NOMO-1 treated with dmso at 0.1 percent for 144 hours (cell line): Measurements from ENCODE around the gene PLCG1.
"Not testable (repeated sequence)": the region's sequence is repeated elsewhere in the genome, so short reads cannot be mapped to it uniquely, and the experiment has no call there.

Source experiments
- DNase-seq: peaks from one replicate; lab custom pipeline; 2025; ENCODE audit not compliant: unreplicated experiment; lab: John Stamatoyannopoulos, UW

PLCG1 gene

DNA sequence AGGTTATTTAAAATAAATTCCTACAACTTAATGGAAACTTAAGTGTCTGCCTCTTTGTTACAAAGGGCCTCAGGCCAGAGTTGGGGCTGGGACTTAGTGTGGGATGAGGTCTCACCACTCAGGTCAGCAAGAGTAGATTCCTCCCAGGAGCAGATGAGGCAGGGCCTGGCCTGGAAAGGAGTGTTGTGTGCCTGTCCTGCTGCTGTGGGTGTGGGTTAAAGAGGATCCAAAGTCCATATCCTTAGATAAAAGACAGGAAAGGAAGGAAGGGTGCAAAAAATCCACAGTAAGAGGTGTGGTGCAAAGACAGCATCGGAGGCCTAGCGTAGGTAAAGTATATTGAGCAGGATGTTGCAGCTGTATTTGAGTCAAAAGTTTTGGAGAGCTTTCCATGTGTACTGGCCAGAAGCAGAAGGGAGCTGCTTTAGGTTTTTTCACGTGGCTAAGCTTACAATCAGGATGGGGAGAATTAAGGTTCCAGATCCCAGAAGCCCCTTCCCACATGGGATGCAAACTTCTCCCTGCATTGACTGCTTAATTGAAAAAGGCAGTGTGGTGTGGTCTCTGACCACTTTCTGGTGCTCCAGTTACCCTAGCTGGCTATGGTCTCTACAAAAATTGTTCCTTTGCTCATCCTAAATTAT is 12.8 kb upstream of the PLCG1 start:
- DNase-seq: no peak

DNA sequence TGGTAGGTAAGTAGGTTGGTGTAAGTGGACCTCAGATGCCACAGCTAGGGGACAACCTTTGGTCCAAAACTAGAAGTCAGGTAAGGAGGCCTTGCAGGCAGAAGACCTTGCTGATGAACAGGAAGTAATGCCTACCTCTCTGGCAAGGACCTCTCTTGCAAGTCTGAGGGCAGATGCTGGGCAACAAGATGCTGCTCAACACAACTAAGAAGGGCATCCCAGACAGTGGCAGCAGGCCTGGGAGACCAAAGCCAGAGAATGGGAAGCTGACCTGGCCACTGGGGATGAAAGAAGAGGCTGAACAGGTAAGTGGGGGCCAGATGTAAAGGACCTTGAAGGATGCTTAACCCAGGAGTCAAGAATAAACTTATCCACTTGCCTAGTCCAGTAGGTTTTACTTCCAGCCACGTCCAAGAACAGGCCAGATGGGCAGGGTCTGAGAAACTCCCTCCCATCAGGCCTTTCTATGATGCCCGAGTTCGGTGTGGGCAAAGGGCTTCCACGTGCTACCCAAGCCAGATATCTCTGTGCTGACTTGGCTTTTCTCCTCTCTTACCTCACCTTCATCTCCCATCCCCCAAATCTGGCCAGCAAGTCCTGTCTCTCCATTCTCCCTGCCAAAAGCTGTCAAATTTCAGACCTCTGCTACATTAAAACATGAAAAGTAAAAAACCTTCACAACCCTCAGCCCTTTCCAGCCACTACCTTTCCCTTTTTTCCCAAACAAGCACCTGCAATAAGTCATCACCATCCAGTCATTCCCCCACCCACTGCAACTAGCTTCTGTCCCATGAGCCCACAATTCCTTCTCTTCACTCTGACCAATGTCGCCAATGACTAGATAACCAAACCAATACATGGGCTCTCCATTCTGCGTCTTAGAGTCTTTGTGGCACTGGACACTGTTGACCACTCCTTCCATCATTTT is 11.5 kb upstream of the PLCG1 start:
- no peak for DNase-seq

DNA sequence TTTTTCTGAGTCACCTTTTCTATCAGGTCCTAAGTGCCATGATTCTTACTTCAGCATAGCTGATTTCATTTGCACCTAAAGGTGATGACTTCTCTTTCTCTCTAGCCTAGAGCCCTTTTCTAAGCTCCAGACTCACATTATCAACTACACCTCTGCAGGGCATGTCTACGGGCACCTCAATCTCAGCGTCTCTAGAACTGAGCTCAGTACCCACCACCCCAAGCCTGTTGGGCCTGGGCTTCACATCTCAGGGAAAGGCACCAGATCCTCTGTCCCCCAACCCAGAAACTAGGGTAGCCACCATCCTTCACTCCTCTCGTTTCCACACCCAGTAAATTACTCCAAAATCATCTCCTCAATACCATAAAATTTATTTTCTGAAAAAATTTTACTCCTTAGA is 10.6 kb upstream of the PLCG1 start:
- DNase-seq: no peak

DNA sequence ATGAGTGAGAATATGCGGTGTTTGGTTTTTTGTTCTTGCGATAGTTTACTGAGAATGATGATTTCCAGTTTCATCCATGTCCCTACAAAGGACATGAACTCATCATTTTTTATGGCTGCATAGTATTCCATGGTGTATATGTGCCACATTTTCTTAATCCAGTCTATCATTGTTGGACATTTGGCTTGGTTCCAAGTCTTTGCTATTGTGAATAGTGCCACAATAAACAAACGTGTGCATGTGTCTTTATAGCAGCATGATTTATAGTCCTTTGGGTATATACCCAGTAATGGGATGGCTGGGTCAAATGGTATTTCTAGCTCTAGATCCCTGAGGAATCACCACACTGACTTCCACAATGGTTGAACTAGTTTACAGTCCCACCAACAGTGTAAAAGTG is 9.0 kb upstream of the PLCG1 start:
- DNase-seq: not testable (repeated sequence)

DNA sequence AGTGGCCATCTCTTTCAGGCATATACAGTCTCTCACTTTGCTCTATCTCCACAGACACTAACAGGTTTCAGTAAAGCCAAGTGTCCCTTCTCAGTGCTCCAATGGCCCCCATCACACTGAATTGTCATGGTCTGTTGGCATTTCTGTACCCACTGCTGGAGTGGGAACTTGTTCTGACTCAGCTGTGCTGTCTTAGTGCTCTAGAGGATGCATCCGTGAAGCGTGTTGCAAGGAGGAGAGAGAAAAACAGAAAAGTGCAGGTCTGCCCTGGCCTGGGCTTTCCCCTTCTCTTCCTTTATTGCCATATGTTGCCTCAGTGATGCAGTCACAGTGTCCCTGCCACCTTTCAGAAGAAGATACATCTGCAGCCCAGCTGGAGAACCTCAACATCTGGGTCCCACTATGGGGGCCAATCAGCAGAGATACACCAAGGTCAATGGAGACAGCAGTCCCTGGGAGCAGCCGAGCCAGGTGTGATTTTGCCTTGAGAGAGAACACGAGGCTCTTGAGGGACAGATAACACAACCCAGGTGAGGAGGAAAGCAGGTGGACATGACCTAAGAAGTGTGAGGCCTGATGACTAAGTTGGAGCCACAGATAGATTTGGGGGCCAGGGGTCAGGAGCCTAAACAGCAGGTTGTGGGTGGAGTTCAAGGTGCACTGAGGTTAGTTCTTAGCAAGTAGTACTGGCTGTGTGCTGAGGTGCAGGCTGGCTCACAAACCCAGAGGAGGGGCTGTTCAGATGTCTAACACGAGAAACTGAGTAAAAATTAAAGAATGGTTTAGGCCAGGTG is 5.6 kb upstream of the PLCG1 start:
- DNase-seq: no peak

DNA sequence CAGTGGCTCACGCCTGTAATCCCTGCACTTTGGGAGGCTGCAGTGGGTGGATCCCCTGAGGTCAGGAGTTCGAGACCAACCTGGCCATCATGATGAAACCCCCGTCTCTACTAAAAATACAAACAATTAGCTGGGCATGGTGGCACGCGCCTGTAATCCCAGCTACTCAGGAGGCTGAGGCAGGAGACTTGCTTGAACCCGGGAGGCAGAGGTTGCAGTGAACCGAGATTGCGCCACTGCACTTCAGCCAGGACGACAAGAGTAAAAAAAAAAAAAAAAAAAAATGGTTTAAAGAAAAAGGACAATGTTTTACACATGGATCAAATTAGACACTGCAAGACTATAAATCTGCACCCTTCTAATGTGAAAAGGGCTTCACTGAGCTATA is 5.0 kb upstream of the PLCG1 start:
- not testable (repeated sequence) for DNase-seq

DNA sequence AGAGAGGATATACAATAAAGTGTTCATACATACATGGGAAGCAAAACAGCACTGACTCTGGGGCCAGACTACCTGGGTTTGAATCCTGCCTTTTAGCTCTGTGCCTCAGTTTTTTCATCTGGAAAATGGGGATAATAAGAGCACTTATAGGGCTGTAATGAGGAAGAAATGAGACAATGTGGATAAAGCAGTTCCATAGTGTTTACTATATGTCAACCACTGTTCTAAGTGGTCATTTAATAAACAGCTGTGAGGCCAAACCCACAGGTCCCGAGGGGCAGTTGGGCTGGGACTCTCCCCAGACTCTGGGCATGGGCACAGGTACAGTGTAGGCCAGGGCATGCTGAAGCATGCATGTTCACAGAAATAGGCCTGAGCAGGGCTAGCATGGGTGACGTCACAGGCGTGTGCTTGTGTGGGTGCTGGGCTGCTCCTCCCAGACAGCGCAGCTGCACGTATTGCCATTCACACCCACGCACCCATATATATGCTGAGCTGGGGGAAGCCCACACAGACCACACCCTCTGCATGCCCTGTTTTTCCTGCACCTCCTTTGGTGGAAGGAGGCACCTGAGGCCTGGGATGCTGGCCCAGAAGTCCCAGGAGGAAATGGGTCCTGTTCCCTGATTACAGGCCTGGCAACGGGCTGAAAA is 3.5 kb upstream of the PLCG1 start:
- DNase-seq: no peak

DNA sequence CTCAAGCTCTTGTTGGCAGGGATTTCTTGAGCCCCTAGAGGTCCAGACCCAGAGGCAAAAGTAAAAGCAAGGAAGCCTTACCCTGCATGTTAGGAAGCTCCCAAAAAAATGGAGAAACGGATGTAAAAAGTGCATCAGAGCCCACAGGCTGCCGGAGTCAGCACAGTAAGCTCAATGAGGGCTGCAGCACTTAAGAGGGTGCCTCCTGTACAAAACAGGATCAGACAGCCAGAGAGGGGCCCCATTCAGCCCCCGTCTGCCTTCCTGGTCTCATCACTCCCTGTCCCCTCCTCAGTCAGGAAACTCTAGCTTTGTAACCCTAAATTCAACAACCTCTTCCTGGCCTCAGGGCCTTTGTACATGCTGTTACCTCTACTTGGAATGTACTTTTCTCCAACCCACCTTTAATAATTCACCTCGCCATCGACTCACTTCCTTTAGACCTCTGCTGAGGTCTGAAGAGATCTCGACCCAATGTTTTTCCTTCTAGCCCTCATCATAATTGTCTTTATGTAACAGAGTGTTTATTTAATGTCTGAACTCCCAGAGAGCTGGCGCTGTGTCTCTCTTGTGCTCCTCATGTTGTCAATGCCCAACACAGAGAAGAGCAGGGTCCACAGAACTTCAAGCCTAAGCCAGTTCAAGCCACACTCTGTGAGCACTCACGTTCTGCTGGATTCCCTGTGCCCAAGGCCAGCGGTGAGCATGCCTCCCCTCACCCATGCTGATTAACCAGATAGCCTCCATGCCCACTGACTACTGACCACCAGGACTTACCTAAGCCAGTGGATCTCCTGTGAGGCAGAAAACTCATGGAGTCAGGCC is 2.8 kb upstream of the PLCG1 start:
- DNase-seq: no peak

DNA sequence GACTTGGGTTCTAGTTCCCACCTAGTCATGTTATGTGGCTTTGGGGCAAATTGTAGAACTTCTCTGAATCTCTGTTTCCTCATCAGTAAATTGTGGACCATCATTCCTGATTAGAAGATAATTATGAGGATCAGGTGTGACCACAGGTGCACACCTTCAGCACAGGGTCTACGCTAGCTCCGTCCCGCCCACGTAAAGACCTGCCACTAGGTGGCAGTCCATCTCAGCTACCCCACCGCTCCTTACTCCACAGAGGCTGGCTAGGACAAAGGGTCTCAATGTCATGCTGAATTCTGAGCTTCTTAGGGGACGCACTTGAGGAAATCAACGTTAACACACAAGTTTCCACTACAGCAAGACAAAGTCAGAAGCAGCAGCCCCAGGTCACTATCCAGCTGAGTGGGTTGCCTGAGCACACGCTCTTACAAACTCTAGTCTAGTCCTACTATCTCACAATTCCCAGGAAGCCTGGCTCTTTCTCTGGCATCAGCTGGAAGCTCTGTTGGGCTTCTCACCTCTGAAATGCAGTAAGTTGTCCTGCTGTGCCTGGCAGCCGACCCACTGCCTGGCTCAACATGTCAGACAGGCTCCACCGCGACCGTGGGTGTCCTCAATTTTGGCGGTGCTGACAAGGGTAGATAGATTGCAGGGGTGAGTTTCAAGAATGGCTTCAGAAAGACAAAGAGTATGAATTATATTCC is 2.0 kb upstream of the PLCG1 start:
- no peak for DNase-seq

DNA sequence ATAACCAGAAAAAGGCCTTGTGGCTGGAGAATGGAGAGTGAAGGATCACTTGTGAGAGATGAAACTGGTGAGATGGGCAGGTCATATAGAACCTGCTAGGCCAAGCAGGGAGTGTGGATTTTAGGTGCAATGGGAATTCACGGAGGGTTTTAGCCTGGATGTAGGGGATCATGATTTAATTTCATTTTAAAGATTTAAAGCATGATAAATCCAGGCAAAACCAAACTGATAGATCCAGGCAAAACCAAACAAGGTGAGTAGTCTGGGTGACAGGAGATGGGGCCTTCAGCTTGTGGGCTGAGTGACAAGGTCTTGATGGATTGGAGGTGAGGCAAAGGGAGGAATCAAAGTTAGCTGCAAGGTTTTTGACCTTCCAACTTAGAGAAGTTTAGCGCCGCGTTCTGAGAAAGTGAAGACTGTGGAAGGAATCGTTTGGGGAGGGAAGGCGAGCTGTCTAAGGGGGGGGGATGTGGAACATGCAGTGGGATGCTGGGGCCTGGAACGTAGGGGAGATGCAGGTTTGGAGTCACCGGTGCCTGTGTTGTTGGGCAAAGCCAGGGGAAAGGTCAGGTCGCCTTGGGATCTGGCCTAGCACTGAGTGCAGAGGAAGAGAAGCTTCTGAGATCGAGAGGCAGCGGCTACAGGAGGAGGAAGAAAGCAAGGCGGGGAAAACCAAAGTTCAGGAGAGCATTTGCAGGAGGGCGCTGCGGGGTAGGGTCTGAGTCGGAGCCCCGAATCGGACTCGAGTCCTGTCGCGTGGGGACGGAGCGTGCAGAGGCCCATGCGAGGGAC is 1.3 kb upstream of the PLCG1 start:
- no peak for DNase-seq

DNA sequence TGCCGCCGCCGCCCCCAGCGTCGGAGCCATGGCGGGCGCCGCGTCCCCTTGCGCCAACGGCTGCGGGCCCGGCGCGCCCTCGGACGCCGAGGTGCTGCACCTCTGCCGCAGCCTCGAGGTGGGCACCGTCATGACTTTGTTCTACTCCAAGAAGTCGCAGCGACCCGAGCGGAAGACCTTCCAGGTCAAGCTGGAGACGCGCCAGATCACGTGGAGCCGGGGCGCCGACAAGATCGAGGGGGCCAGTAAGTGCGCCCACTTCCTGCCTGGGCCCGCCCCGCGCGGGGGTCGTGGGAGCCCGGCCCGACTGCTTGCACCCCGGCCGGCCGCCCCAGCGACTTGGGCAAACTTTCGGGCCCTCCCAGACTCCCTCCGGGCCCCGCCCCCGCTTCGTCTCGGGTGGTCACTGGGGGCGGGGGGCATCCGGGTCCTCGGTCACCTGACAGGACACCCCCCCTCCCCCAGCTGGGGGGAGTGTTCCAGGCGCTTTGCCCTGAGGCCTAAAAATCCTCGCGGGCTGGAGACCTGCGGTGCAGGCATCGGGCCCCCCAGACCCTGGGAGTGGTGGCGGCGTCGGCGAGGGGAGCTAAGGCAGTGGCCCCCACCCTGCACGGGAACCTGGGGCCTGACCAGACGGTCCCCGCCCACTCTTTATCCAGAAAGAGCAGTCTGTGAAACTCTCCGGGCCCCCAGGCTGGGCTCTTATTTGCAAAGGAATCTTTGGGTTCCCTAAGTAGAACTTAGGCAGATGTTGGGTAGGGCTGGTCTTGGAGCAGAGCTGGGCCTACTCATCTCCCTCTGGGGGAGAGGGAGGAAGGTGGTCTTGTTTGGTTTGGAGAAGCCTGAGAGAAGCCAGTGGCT is 501 bp downstream of the PLCG1 start:
- DNase-seq: peak; percentile 58

DNA sequence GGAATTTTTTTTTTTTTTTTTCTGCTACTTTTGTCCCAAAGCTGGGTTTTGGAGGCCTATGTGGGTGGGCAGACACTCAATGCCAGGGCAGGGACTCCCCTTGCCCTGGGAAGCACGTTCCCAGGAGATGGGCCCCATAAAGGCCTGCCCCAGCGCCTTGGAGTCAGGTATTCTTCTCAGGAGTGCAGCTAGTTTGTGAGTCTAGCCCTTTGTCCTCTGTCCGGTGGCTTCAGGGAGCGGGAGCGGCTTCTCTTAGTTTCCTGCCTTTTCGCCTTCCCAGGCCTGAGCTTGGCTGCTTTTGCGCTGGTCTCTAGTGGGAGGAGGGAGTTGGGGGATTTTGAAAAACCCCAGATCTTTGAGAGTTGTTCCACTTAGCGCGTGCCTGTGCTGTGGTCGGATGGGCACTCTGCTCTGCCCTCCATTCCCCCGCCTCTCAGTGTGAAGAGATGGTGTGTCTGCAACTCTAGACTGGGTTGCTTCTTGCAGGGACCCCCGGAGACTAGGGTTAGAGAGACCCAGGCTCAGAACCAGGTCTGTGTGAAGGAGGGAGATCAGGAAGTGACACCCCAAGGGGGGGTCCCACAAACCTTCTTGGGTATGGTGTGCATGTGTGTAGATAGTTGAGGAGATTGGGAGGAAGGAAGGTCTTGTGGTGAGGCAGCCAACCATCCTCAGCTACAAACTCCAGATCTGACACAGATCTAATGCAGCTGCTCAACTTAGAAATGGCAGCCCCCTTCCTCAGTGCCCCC is 1.3 kb downstream of the PLCG1 start:
- no peak for DNase-seq

DNA sequence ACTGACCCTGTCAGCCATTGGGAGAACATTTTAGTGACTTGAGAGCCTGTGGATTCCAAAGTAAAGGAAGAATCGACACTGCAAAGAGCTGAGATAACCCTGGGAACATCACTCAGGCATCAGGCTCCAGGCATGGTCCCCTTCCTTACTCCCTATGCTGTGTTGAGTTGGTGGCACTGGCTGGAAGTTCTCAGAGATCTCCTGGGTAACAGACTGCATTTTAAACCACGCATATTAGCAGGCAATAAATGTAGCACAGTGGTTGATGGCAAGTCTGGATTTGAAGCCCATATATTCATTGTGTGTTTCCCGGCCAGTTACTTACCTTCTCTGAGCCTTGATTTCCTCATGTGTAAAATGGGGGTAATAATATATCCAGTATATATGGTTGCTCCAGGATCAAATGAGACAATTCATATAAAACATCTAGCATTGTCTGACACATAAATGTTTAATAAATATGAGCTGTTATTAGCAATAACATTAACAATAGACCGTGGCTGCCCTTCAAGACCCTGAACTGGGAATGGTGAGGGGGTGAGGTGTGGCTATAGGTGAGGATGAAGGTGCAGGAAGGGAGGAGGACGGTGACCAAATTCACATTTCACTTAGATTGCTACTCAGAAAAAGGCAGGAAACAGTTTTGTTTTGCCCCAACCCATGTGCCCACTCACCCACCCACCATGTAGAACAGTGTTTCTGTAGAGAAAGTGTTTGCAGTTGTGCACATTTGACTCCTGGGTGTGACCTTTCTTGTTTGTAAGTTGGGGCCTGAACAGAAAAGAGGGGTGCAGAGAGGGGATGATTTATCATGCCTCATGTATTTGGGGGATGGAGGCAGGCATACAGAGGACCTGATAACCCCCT is 2.1 kb downstream of the PLCG1 start:
- no peak for DNase-seq

DNA sequence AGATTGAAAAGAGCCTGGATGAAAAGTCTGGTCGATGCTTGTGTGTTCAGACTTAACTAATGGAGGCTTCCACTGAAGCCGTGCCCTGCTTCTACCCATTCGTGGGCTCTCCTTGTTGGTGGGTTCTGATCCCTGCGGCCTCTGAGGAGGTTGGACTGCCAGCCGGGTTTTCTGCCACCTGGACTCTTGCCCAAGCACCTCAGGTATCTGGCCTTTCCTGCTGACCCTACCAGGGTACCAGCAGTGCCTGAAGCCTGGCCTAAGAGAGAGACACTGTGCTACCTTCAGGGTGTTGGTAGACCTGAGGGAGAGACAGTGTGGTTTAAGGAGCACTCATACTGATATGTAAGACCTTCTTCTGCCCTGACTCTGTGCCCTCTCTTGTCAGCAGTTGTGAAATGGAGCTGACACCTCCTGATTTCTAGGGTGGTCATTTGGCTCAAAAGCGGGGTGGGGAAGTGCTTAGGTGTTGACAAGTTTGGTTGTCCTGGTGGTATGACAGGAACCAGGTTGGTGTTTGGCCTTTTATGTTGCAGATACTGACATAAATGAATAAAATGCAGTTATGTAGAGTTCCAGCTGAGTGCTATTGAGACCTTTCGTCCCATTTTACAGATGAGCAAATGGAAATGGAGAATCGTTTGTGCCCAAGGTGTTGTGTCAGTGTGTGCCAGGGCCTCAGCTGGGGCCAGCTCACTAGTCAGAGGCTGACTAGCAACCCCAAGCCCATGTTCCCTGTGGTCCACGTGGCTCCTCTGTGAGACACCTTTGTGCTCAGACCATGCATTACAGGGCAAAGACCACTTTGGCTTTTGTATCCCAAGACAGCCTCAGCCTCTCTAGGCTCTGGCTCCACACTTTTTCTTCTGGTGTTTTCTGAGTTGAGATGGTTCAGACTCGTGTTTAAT is 3.1 kb downstream of the PLCG1 start:
- DNase-seq: no peak

DNA sequence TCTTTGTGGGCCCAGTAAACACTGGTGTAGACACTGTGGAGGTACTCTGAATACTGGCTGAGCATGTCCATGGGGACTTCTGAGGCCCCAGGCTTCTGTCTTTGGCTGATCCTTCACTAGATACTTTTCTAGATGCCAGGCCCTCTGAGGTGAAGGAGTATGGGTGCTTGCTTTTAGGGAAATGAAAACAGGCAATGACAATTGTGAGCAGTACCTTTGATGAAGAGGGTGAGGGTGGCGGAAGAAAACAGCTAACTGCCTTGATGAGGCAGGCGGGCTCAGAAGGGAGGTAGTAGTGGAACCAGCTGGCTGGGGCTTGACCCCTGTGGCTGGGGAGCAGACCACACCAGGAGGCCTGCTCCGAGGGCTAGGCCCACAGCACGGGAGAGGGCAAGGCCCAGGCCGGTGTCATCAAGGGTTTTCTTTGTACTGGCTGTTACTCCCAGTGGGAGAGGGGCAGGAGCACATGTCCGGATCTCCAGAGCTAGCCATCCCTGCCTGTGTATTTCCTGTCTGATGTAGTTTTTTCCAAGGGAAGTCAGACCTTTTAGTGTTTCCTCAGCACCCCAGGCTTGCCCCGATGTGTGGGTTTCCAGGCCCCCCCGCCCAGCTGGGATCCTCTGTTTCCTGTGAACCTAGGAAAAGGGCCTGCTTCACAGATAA is 3.9 kb downstream of the PLCG1 start:
- no peak for DNase-seq
